ENCODE data around the gene TSPAN5.
A peak's percentile ranks its signal among the peaks of the same experiment; 100 is the strongest.
"Not testable (repeated sequence)": the region's sequence is repeated elsewhere in the genome, so short reads cannot be mapped to it uniquely, and the experiment has no call there.

Gene TSPAN5

DNA sequence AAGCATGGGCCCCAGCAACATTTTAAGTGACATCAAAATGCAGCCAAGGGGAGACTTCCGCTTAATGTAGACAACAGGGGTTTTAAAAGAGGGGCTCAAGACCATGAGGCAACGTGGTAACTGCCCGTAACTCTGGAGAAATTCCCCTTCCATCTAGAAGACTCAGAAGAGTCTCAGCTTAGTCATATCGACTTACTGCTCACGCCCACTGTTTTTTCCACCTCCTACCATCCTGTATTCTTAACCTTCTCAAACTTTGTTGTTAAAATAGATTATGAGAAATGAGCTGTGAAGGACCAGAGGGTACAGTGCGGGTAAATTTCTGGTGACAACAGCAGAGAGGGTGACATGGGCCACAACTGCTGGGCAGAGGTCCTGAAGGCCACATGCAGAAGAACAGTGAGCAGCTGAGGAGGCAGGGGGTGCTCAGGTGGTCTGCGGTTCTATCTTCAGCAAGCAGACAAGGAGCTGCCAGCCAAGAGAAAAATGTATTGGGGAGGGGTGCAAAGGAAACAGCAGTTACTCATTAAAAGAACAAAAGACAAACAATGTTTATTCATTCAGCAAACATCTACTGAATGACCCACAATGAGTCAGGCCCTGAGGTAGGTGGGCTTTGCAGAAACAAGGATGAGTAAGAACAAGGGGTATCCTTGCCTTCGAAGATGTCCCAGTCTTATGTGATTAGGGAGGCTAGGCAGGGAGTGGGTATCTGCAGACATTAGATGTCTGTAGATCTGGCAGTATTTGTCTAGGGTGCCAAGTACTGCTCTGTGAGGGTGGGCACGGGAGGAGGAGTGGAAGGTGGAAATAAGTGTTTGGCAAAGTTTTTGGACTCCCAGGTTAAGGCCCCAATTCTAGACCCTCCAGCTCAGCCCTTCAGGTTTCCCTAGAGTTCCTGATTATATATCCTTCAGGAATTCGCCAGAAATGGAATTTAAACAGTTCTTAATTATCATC lies 175.3 kb downstream of the TSPAN5 start:
- DNase-seq: no peak

DNA sequence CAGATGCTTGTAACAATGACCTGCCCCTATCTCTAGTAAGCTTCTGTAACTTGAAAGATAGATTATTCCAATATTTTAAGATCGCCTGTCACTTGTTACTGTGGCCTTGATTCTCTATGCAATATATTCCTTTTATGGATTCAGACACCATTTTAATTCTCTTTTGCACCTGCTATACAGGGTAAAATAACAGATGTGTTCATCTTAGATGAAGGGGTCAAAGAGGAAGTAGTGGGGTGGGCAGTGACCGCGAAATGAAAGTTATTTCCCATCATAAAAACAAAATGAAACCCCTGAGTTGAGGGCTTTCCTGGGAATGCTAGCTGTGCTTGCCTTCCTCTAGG lies 175.9 kb downstream of the TSPAN5 start:
- no peak for DNase-seq

DNA sequence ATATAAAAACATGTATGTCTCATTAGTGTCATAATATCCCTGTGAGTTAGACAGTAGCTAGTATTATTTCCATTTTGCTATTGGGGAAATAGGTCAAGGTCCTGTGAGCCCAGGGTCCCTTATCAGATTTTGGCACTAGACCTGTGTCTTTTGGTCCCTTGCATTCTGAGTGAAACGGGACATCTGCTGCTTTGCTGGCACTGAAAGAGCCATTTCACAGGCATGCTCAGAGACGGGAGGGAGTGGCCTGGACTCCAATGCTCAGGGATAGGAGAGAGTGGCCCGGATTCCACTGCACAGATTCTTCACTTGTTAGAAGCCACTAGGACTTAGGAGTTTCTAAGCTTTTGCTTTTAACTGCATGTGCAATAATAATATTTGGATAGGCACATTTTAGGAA lies 177.2 kb downstream of the TSPAN5 start:
- no peak for DNase-seq

DNA sequence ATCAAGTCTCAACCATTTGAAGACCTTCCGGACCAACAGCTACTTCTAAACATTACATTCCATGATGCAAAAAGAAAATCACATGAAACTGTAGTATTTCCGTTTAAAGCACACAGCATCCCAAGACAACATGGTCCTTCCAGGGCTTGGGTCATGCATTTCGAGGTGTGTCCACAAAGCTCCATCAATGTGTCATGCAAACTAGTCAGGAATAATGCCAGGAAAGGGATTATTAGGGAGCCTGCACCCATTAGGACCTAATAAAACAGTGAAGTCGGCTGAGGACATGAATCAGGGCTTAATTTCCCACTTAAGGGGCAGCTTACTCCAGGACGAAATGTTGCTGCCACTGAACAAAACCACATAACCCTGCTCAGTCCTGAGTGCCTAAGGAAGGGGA lies 177.9 kb downstream of the TSPAN5 start:
- DNase-seq: no peak

DNA sequence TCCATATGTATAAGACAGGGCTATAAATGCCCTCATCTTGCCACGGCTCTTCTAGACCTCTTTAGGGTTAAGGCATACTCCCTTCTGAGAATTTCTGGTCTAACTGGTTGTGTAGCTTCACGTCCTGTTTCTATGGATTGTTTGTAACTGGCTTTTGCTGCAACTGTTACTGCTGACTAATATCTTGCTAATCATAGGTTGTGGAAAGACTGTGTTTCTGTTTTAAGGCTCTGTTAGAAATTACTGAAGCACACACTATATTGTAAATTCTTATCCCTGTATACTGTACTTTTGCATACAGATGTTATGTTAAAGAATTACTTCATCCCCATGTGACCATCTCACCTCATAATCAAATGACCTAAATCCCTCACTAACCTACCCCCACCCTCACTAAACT lies 178.8 kb downstream of the TSPAN5 start:
- not testable (repeated sequence) for DNase-seq

DNA sequence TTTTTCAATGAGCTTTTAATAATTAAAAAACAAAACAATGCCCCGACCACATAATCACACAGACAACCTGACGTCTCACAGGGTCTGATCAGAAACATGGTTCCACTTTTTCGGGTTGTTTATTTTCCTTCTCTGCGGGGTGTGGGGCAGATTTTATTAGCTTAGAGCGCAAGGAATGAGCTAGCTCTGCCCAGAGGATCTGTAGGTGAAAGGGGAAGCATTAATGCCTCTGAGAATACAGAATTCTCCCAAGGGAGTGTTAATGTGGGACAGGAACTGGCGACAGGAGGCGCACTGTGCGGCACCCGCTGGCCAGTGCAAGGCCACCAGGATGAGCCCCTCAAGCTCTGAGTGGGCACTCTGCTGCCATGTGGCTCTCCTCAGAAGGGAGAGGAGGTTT lies 181.5 kb downstream of the TSPAN5 start:
- no peak for DNase-seq

DNA sequence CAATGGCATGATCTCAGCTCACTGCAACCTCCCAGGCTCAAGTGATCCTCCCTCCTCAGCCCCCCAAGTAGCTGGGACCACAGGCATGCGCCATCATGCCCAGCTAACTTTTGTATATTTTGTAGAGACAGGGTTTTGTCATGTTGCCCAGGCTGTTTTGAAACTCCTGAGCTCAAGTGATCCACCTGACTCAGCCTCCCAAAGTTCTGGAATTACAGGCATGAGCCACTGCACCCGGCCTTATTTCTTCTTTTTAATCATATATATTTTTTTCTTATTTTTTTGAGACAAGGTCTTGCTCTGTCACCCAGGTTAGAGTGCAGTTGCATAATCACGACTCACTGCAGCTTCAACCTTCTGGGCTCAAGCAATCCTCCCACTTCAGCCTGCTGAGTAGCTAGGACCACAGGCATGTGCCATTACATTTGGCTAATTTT lies 184.0 kb downstream of the TSPAN5 start:
- DNase-seq: no peak

DNA sequence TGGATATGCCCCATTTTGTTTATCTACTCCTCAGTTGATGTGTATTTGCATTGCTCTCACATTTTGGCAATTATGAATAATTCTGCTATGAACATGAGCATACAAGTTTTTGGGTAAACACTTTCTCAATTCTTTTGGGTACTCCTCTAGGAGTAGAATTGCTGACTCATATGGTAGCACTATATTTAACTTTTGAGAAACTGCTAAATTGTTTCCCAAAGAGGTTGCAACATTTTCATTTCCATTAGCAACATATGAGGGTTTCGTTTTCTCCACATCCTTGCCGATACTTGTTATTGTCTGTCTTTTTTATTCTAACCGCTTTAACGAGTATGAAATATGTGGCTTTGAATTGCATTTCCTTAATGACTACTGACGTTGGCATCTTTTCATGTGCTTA lies 185.4 kb downstream of the TSPAN5 start:
- DNase-seq: no peak

DNA sequence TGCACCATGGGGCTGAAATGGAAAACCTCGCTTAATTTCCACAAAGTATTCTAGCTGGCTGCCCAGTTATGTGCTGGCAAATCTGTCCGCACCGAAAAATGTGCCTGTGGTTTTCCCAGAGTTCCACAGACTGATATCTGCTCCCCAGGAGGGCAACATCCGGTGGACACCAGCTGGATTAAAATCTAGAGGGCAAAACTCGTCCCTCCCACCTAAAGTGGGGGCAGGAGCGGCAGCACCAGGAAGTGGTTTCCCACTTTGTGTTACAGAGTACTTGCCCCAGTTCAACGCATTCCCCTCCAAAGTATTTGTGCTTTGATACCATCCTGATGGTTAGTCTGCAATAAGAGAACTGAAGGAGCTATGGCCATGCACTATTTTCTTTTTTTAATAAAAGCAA lies 187.6 kb downstream of the TSPAN5 start:
- DNase-seq: no peak

DNA sequence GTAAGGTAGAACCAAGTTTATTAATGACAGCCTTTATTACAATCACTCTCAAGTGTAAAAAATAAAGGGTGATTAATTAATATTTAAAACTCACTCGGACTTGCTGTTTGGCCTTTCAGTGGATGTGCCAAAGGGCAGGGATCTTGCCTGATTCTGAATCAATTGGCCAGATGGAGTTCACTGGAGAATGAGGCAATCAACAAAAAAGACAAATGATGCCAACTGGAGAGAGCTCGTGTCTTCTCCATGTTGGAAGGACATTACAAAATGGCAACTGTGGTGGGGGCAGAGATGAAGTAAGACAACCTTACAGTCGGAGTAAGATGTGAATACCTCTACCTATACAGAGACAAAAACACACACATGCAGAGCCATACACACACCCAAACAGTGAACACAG lies 188.0 kb downstream of the TSPAN5 start:
- no peak for DNase-seq

DNA sequence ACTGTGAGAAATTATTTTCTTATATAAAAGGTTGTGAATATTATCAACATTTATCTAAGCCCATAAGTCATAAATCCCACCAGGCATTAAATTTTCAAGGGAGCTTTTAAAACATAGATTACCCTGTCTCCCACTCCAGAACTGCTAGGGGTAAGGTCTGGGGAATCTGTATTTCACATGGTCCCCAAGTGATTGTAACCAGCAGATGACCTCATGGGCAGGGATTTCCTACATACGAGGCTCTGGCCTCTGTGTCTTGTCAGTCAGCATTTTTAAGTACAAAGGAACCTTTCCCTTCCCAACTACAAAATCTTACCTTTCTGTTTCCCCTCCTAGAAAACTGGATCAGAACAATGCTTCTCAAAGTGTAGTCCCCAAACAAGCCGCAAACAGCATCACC lies 188.6 kb downstream of the TSPAN5 start:
- DNase-seq: no peak

DNA sequence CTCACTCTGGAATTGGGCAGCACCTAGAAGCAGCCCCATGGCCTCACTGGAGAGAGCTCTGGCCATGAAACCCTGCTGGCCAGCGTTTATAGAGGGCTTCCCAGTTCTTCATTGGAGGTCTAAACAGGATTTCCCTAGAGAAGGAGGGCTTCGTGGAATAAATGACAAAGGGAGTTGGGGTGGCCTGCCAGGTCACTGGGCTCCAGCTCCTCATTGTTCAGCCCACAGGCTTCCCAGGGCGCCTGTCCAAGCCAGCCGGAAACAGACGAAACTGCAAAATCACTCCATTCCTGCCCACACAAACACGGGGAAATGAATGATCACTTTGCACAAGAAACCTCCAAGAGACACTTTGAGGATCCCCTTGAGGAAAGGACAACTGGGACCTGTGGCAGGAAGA lies 189.7 kb downstream of the TSPAN5 start:
- no peak for DNase-seq

DNA sequence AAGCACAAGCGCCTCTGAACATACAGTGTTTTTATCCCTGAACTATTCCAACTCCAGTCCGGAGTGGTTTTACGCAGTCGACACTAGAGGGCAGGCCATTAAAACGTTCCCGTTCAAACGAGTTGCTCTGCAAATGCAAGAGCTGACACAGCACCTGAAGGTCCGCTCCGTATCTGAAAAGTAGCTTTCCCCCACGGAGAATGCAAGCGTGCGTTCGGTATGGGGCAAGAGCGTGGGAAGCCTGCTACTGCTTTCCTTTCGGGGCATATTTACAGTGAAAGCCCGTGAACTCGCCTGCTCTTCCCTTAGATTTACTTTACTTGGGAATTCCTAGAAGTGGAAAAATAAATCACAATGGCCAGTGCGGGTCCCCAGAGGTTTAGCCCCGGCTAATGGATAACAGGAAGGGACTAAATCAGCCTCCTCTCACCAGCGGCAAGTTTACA lies 190.8 kb downstream of the TSPAN5 start:
- DNase-seq: no peak

DNA sequence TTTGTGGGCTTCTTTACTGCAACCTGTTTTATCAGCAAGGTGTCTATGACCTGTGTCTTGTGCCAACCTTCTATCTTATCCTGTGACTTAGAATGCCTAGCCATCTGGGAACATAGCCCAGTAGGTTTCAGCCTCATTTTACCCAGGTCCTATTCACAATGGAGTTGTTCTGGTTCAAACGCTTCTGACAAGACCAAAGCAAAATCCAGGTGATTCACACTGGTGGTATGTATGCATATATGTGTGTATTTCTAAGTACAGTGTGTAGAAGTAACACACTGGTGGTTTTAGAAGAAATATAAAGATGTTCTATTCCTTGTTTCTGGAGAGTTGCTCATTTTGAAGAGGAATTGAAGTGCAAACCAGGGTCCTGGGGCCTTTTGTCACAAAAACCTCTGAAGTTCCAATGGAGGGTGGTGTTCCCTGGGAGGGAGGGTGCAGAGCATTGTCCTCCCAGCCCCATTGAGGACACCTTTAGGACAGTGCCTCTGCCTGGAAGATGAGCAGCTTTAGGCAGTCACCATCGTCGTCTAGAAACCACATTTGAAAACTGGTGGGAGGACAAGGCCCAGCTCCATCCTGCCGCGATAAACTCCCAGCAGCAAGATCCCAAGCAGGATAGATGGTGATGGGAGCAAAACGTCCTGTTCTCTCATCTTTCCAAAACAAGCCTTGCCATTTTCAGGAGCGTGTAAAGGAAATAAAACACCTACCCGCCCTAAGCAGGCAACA lies 191.4 kb downstream of the TSPAN5 start:
- DNase-seq: no peak

DNA sequence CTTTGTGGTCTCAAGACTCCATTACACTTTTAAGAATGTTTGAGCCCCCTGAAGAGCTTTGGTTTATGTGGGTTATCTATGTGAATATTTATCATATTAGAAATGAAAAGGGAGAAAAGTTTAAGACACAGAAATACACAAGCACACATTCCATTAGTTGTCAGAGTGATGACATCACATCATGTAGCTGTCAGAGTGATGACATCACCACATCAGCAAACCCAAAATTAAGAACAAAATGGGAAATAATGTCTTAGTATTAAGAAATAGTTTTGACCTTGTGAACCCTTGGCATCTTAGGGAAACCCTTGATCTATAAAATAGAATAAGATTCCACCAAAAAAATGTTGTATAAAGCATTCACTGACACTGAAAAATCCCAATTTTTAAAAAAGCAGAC lies 195.9 kb downstream of the TSPAN5 start:
- DNase-seq: no peak

DNA sequence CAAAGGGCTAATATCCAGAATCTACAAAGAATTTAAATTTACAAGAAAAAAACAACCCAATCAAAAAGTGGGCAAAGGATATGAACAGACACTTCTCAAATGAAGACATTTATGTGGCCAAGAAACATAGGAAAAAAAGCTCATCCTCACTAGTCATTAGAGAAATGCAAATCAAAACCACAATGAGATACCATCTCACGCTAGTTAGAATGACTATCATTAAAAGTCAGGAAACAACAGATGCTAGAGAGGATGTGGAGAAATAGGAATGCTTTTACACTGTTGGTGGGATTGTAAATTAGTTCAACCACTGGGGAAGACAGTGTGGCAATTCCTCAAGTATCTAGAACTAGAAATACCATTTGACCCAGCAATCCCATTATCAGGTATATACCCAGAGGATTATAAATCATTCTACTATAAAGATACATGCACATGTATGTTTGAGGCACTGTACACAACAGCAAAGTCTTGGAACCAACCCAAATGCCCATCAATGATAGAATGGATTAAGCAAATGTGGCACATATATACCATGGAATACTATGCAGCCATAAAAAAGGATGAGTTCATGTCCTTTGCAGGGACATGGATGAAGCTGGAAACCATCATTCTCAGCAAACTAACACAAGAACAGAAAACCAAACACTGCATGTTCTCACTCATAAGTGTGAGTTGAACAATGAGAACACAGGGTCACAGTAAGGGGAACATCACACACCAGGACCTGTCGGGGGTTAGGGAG lies 197.1 kb downstream of the TSPAN5 start:
- DNase-seq: not testable (repeated sequence)

DNA sequence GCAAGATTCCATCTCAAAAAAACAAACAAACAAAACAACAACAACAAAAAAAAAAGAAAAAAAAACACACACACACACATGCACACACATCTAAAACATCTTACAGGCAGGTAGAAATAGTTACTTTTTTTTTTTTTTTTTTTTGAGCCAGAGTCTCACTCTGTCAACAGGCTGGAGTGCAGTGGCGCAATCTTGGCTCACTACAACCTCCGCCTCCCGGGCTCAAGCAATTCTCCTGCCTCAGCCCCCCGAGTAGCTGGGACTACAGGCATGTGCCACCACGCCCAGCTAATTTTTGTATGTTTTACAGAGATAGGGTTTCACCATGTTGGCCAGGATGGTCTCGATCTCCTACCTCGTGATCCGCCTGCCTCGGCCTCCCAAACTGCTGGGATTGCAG lies 201.0 kb downstream of the TSPAN5 start:
- DNase-seq: not testable (repeated sequence)

DNA sequence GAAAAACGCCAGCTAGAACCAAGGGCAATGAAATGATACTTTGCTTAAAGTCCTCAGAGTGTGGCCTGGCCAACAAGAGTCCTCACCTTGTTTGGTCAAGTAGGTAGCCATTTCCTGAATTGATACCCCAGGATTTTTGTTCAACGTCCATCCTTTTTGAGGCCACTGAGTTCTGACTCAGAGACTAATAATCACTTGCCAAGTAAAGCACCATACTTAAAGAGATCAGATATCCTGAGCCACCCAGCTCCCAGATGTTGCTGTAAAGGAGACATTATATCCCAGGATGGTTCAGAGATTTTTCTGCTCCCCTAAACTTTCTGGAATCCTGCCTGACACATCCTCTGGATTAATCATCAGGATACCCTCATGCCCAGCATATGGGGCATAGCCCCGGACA lies 206.3 kb downstream of the TSPAN5 start:
- DNase-seq: no peak

DNA sequence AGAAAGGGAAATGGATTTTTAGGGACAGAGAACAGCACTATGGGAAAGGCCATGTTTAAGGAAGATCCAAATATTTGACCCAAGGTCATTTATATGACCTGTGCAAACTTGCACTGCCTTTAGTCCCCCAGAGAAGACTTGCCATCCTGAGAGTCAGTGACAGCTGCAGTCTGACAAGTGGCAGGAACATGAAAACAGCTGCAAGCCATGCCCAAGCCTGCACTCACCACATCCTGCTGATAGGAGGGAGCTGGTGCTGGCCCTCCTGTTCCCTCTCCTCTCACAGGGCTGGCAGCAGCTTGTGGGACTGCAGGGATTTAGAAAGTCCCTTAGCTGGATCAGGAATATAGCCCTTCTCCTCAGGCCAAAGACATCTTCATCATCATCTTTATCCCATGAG lies 209.5 kb downstream of the TSPAN5 start:
- DNase-seq: no peak

DNA sequence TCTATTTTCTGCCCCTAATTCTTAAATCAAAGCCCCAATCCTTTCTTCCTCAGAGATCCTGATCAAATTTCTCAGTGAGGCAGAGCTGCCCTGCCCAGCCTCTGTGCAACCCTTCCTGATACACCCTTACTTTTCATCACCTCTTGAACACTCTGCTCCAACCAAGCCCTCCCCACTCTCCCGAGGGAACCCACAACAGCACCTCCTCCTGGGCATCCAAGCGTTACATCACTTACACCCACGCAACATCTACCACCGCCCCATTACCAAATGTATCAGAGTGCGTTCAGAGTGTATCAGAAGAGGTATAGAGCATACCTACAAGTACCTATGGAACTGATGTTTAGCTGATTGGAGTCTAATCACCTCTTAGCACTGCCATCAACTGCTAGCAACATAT lies 210.8 kb downstream of the TSPAN5 start:
- DNase-seq: no peak

DNA sequence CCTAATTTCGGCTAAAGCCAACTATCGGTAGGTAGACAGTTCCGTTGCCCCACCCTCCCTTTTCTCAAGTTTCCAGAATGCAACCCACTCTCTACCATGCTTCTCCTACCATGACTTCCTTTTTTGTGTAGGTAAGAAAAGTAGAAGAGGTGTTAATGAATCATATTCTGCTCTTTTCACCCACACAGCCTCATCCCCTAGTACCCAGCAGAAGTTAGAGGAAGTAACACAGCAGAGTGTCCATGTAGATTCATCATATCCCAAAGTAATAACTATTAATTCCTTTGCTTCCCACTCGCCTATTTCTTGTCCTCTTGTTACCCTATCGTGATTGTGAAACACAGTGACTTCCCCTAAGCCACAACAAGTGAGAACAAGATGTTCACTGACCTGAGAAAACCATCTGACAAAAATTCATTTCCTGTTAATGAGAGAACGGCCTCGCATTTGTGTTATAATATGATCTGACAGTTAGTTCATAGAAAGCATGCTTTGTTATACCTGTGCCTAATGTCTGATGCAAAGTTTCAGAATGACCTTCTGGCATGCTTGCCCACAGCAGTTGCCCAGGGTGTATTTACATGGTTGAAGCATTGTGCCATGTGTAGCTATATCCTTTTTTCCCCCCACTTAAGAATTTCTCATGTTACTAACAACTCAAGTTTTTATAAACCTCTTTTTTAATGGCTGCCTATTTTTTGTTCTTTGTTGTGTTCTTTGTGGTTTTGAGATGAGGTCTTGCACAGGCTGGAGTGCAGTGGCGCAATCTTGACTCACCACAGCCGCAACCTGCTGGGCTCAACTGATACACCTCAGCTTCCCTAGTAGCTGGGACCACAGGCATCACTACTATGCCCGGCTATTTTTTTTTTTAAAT lies 211.7 kb downstream of the TSPAN5 start:
- peak; percentile 27 for DNase-seq

DNA sequence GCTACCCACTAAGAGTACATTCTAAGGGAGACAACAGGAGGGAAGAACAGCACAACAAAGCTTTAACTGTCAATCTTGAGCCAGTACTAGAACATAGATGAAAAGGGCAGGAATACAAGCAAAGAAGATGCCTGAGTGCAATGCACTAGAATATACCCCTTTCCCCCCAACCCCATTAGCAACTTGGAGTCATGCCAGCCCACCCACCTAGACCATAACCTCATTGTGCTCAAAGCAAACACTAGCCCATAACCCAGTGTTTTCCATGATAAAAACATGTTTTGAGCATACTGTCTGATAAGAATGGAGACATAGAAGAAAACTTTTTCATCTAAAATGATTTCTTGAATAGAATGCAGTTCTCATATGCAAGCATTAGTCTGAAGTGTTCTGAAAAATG lies 214.0 kb downstream of the TSPAN5 start:
- no peak for DNase-seq
